IMR-90 (cell line): Measurements from ENCODE around the gene STXBP6. TPM values are rescaled to one million over a fixed set of nuclear protein-coding genes. Genes with fewer than 3 reads are reported as not detected.

Experiments used
- ATAC-seq: fragments of 200-7000 bp; cut with Tn5 transposase; 2 replicates; pipeline ENCODE4 v1.9.1; 2020; ENCODE audit warnings: low read depth, mild to moderate bottlenecking, moderate library complexity
- BruUV-seq: library from RNA; stranded (reverse); fragments of 400-500 nt; replicated peaks from 2 replicates; lab custom pipeline; 2021; lab: Mats Ljungman, UMichigan
- CTCF ChIA-PET: fragments of 300-600 bp; formaldehyde crosslinking; extraction: SDS; loops from one replicate; lab custom pipeline; 2021; ENCODE audit warnings: antibody characterized with exemption; lab: Yijun Ruan, JAX
- POLR2A ChIA-PET: fragments of 300-600 bp; sonication (Branson Sonifier 250); formaldehyde crosslinking; loops from one replicate; lab custom pipeline; 2022; ENCODE audit warnings: antibody characterized with exemption; ENCODE audit not compliant: unreplicated experiment; lab: Charles Lee
- DNase-seq: peaks from one replicate; pipeline ENCODE4 v3.0.0; 2013
- H2AFZ ChIP-seq: replicated peaks from 2 replicates; pipeline ENCODE3; 2013; ENCODE audit warnings: low read length, mild to moderate bottlenecking; ENCODE audit not compliant: poor library complexity
- H2AK5ac ChIP-seq: 2 replicates; pipeline ENCODE4 v1.6.1; 2013; ENCODE audit warnings: low read depth, low read length, inconsistent platforms
- H2AK9ac ChIP-seq: replicated peaks from 2 replicates; pipeline ENCODE3; 2013; ENCODE audit warnings: mild to moderate bottlenecking, low read depth, low read length, moderate library complexity; ENCODE audit not compliant: poor library complexity
- H2BK120ac ChIP-seq: 2 replicates; pipeline ENCODE4 v1.6.1; 2013; ENCODE audit warnings: low read depth, low read length, inconsistent platforms
- H2BK15ac ChIP-seq: 3 replicates; pipeline ENCODE4 v1.6.1; 2013; ENCODE audit warnings: low read depth, low read length, inconsistent platforms
- H2BK20ac ChIP-seq: 2 replicates; pipeline ENCODE4 v1.6.1; 2013; ENCODE audit warnings: low read depth, mild to moderate bottlenecking, inconsistent platforms, low read length, moderate library complexity
- H2BK5ac ChIP-seq: 2 replicates; pipeline ENCODE4 v1.6.1; 2013; ENCODE audit warnings: mild to moderate bottlenecking, low read depth, low read length, inconsistent platforms; ENCODE audit not compliant: poor library complexity, severe bottlenecking
- H3K14ac ChIP-seq: replicated peaks from 2 replicates; pipeline ENCODE4 v1.6.1; 2013; ENCODE audit warnings: low read depth, low read length, inconsistent platforms
- H3K18ac ChIP-seq: 2 replicates; pipeline ENCODE4 v1.6.1; 2013; ENCODE audit warnings: low read depth, low read length, control low read depth
- H3K23ac ChIP-seq: 2 replicates; pipeline ENCODE4 v1.6.1; 2013; ENCODE audit warnings: low read depth, low read length, inconsistent platforms
- H3K27ac ChIP-seq: 2 replicates; pipeline ENCODE4 v1.5.1; 2013; ENCODE audit warnings: mild to moderate bottlenecking, control low read depth, low read length; ENCODE audit not compliant: insufficient read depth
- H3K27me3 ChIP-seq: 2 replicates; pipeline ENCODE4 v1.6.1; 2013; ENCODE audit warnings: low read length; ENCODE audit not compliant: control insufficient read depth, insufficient read depth
- H3K36me3 ChIP-seq: 2 replicates; pipeline ENCODE4 v1.6.1; 2013; ENCODE audit warnings: low read length, mixed read lengths; ENCODE audit not compliant: control insufficient read depth, insufficient read depth
- H3K4ac ChIP-seq: 2 replicates; pipeline ENCODE4 v1.6.1; 2013; ENCODE audit warnings: low read depth, low read length, inconsistent platforms
- H3K4me1 ChIP-seq: 2 replicates; pipeline ENCODE4 v1.6.1; 2013; ENCODE audit warnings: low read length, mixed read lengths; ENCODE audit not compliant: control insufficient read depth, insufficient read depth
- H3K4me2 ChIP-seq: 2 replicates; pipeline ENCODE4 v1.6.1; 2013; ENCODE audit warnings: low read depth, mild to moderate bottlenecking, control low read depth, low read length, moderate library complexity
- H3K4me3 ChIP-seq: 2 replicates; pipeline ENCODE4 v1.5.1; 2013; ENCODE audit warnings: low read depth, mild to moderate bottlenecking, control low read depth, low read length, moderate library complexity; ENCODE audit not compliant: insufficient read depth
- H3K56ac ChIP-seq: 2 replicates; pipeline ENCODE4 v1.6.1; 2013; ENCODE audit warnings: low read length, inconsistent platforms; ENCODE audit not compliant: insufficient read depth; ENCODE audit errors: extremely low read depth
- H3K79me1 ChIP-seq, 2 experiments: 2 replicates each; pipeline ENCODE4 v1.6.1; 2013; ENCODE audit warnings: low read length in 2 of 2, inconsistent platforms in 1 of 2, low read depth in 1 of 2
- H3K9ac ChIP-seq: 2 replicates; pipeline ENCODE4 v1.6.1; 2013; ENCODE audit warnings: low read depth, low read length, control low read depth
- H3K9me1 ChIP-seq: 2 replicates; pipeline ENCODE4 v1.6.1; 2013; ENCODE audit warnings: low read length, inconsistent platforms; ENCODE audit not compliant: insufficient read depth
- H3K9me3 ChIP-seq: 2 replicates; pipeline ENCODE4 v1.6.1; 2013; ENCODE audit warnings: low read length; ENCODE audit not compliant: control insufficient read depth, insufficient read depth
- H4K20me1 ChIP-seq: 2 replicates; pipeline ENCODE4 v1.6.1; 2013; ENCODE audit warnings: low read length, inconsistent platforms; ENCODE audit not compliant: insufficient read depth
- H4K5ac ChIP-seq: 2 replicates; pipeline ENCODE4 v1.6.1; 2013; ENCODE audit warnings: mild to moderate bottlenecking, low read depth, low read length, control low read depth
- H4K8ac ChIP-seq, 2 experiments: 2 replicates each; pipeline ENCODE4 v1.6.1; 2013; ENCODE audit warnings: low read depth in 2 of 2, low read length in 2 of 2, control low read depth in 1 of 2, inconsistent platforms in 1 of 2
- H4K91ac ChIP-seq: 2 replicates; pipeline ENCODE4 v1.6.1; 2013; ENCODE audit warnings: low read depth, low read length, inconsistent platforms; ENCODE audit not compliant: insufficient read depth
- CHD1 ChIP-seq: IDR thresholded peaks from 2 replicates; pipeline ENCODE4 v1.6.1; 2012; ENCODE audit warnings: low read depth, low read length, improper control_type of control experiment
- CTCF ChIP-seq: conservative IDR thresholded peaks from 2 replicates; pipeline ENCODE4 v1.5.1; 2012; ENCODE audit warnings: mild to moderate bottlenecking, low read depth, low read length, improper control_type of control experiment
- ELK1 ChIP-seq: fragments of 150-350 bp; IDR thresholded peaks from 2 replicates; pipeline ENCODE4 v1.6.1; 2016; ENCODE audit warnings: low read depth, mild to moderate bottlenecking, low read length, moderate library complexity, borderline replicate concordance
- FOS ChIP-seq: fragments of 150-350 bp; IDR thresholded peaks from 2 replicates; pipeline ENCODE4 v1.6.1; 2016; ENCODE audit warnings: low read depth, low read length
- MAZ ChIP-seq: IDR thresholded peaks from 2 replicates; pipeline ENCODE4 v1.6.1; 2012; ENCODE audit warnings: low read depth, mild to moderate bottlenecking, low read length, improper control_type of control experiment, moderate library complexity, borderline replicate concordance
- POLR2A ChIP-seq: IDR thresholded peaks from 2 replicates; pipeline ENCODE4 v1.6.1; 2012; ENCODE audit warnings: mild to moderate bottlenecking, low read depth, low read length
- RAD21 ChIP-seq: IDR thresholded peaks from 2 replicates; pipeline ENCODE4 v1.6.1; 2012; ENCODE audit warnings: low read length, improper control_type of control experiment
- RFX5 ChIP-seq: IDR thresholded peaks from 2 replicates; pipeline ENCODE4 v1.8.0; 2012; ENCODE audit warnings: low read depth, mild to moderate bottlenecking, low read length, moderate library complexity
- SMC3 ChIP-seq: fragments of 150-350 bp; IDR thresholded peaks from 2 replicates; pipeline ENCODE4 v1.6.1; 2016; ENCODE audit warnings: low read depth, mild to moderate bottlenecking, antibody characterized with exemption, low read length, moderate library complexity
- USF2 ChIP-seq: fragments of 150-350 bp; IDR thresholded peaks from 2 replicates; pipeline ENCODE4 v1.6.1; 2017; ENCODE audit warnings: mild to moderate bottlenecking, antibody characterized with exemption, low read length, low read depth
- WGBS, 2 experiments: methylation state at CpG; one replicate each; pipeline versions ENCODE4 v1.1.5 to v1.1.7; 2013; ENCODE audit warnings: missing lambda C conversion rate in 2 of 2; ENCODE audit not compliant: insufficient read length in 1 of 2; ENCODE audit errors: extremely low coverage in 2 of 2; 5-methylcytosine and 5-hydroxymethylcytosine counted together
- dilution Hi-C: fragments of 300-500 bp; cut with HindIII; formaldehyde crosslinking; loops from one replicate; pipeline ENCODE4 v1.14.3; 2018; ENCODE audit warnings: low sequenced_read_pairs; ENCODE audit not compliant: unreplicated experiment
- in situ Hi-C: fragments of 300-500 bp; cut with MboI; formaldehyde crosslinking; loops from 3 replicates; pipeline ENCODE4 v1.14.3; 2019; ENCODE audit warnings: low sequenced_read_pairs, inconsistent platforms, mixed read lengths
- intact Hi-C: fragments of 100-400 bp; cut with micrococcal nuclease; formaldehyde crosslinking; loops from 2 replicates; pipeline ENCODE4 v1.10.0; 2022
- polyA plus RNA-seq, 3 experiments: library from polyadenylated mRNA; depleted of rRNA; stranded (reverse); fragments of >200 nt; gene quantifications; 2 replicates each; pipeline ENCODE4 v1.2.3, GENCODE V29; 2012; ENCODE audit warnings: low replicate concordance in 1 of 3
- total RNA-seq: library from RNA; depleted of rRNA; stranded (reverse); fragments of >200 nt; gene quantifications from 2 replicates; pipeline ENCODE4 v1.2.3, GENCODE V29; 2012

Gene STXBP6
- total and polyA plus RNA-seq, 2 of the 4 experiments (the other 2 are of a cell fraction) = 14.2 to 14.3 TPM

GRCh38 chr14:24806061-24806678 lies 243.8 kb downstream of the STXBP6 start:
- Histone ChIP-seq H3K18ac (no peak overlapping the region), H2AK5ac (no peak overlapping the region), H4K20me1 (no peaks in the 10 kb centered on the region), H3K4ac (no peak overlapping the region), H4K8ac (no peak overlapping the region), H3K9me3 (no peaks in the 10 kb centered on the region), H3K79me1 (no peaks in the 10 kb centered on the region), H3K4me3 (no peak overlapping the region), H3K9ac (no peak overlapping the region), H2BK120ac (no peak overlapping the region), H2AFZ (no peak overlapping the region), H2AK9ac (no peak overlapping the region), H2BK15ac (no peak overlapping the region), H3K23ac (no peak overlapping the region), H3K9me1 (no peaks in the 10 kb centered on the region), H3K27ac (no peak overlapping the region), H3K36me3 (no peaks in the 10 kb centered on the region), H2BK5ac (no peak overlapping the region), H3K27me3 (no peaks in the 10 kb centered on the region), H3K4me2 (no peak overlapping the region), H4K5ac (no peak overlapping the region), H4K91ac (no peak overlapping the region), H3K56ac (no peak overlapping the region), H3K14ac (no peak overlapping the region), H3K4me1 (peaks cover 2% of the 10 kb centered on the region; the same call in 1 of the 2 replicates), H2BK20ac (no peak overlapping the region)
- intact Hi-C loops = loop anchor here (1.0 to 5.0 kb wide), 4 partner anchors 237 to 596 kb away; no protein-coding TSS in a partner anchor
- dilution Hi-C loops = no loop called here
- ChIA-PET POLR2A (no interaction called here), CTCF (interaction anchor here (0.9 to 1.2 kb wide), 2 partner anchors 326 to 328 kb away, joined by 4 read pairs; no protein-coding TSS in a partner anchor)
- peak; percentile 67 for ATAC-seq
- no TSS peak for BruUV-seq
- in situ Hi-C loops = no loop called here
- DNase-seq = peak; percentile 45
- TF ChIP-seq MAZ (no peak), CHD1 (no peak), RAD21 (peak; percentile 91), SMC3 (peak; percentile 91), FOS (no peak), POLR2A (0 out of 2 replicates have a peak, but pooled peaks have one; percentile 41), ELK1 (no peak), USF2 (no peak), CTCF (peak; percentile 79), RFX5 (no peak)
- WGBS, 2 experiments = 35% methylated on average over 2 of the region's 9 CpGs; no CpG with 5 or more reads in 1 of the 2 experiments
